CMK (cell line): ENCODE measurements around the gene RNF10.
"Not testable (repeated sequence)": the region's sequence is repeated elsewhere in the genome, so short reads cannot be mapped to it uniquely, and the experiment has no call there.

Source experiments
- DNase-seq: peaks from one replicate; pipeline ENCODE4 v3.0.0-alpha.2; 2010; ENCODE audit warnings: low read depth

RNF10 gene

DNA sequence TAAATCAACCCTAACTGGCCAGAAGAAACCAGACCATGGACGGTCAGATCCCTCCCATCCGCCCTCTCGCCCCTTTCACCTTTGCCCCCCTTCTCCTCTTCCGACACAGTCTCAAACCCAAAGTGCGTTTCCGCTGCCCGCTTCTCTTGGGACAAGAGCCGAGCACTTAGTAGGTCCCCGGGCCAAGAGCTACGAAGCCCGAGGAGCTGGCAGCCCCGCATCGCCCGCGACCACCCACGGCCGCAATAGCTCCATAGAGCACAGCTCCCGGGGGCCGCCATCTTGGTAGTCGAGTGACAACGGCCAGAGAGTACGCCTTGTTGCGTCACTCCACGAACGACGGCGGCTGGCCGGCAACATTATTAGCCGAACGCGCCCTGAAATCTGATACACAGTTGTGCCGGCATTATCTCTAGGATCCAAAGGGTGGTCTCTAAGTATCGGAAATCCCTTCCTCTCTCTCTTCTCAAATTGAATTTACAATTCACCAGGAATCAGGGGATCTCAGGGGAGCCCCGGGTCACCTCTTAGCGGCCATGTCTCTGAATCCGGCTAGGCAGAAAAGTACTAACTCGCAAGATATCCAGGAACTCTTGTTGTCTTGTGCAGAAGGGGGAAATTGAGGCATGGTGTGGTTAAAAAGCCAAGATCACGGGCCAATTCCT lies 5.2 kb upstream of the RNF10 start, which contains the start of gene COQ5:
TSS of gene COQ5 (minus strand) at position 298 of the 665 bp plus-strand sequence. CDS start at position 281, 17 bp downstream.
- peak; percentile 45 for DNase-seq

DNA sequence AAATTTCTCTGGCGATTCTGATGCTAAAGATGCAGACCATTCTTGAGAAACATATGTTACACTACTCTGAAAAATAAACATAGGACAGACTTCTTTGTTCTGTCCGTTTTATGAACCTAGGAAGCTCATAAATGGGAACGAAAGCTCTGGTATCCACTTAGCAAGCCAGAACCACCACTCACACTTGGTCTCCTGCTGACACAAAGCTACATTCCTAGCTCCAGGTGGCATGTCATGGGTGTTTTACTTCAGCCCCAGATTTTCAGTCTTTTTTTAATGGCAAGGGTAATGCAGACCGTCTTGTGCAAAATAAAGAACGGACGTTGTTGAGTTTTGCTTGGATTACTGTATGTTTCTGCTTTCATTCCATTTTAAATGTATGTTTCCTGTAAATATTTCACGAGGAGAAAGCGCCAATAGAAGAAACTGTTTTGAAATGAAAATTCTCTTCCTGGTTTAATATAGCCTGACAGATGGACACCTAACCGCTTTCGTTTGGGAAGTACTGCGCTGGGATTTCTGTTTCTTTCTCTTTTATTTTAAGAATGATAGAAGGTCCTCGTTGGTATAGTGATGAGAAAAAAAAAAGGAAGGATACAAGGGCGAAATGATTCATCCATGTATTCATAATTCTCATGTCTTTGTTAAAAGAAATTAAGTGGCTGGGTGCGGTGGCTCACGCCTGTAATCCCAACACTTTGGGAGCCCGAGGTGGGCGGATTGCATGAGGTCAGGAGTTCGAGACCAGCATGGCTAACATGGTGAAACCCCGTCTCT lies 4.3 kb upstream of the RNF10 start:
- DNase-seq = no peak

DNA sequence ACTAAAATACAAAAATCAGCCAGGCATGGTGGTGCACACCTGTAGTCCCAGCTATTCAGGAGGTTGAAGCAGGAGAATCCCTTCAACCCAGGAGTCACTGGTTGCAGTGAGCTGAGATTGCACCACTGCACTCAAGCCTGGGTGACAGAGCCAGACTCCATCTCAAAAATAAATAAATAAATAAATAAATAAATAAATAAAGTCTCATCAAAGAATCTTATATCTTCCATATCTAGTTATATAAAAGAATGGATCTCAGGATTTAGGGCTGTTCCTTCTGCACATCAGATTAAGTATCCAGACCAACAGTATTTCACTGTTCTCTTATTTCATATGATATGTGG lies 3.8 kb upstream of the RNF10 start:
- not testable (repeated sequence) for DNase-seq

DNA sequence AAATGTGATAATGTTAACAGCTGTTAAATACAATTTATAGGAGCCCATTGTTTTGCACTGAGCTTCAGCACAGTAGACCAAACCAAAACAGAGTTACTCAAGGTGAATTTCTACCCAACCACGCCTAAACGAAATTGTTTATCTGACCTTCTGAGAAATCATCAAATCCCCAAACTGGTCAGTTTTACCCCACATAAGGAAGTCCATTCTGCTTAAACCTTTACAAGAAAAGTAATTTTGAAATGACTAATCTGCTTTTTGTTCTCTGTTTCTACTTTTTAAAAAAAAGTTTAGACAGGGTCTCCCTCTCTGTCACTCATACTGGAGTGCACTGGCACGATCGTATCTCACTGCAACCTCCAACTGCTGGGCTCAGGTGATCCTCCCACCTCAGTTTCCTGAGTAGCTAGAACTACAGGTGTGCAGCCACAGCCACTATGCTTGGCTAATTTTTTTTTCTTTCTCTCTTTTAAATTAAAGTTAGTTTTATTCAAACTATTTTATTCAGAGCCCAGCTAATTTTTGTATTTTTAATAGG lies 1.4 kb upstream of the RNF10 start:
- DNase-seq = no peak

DNA sequence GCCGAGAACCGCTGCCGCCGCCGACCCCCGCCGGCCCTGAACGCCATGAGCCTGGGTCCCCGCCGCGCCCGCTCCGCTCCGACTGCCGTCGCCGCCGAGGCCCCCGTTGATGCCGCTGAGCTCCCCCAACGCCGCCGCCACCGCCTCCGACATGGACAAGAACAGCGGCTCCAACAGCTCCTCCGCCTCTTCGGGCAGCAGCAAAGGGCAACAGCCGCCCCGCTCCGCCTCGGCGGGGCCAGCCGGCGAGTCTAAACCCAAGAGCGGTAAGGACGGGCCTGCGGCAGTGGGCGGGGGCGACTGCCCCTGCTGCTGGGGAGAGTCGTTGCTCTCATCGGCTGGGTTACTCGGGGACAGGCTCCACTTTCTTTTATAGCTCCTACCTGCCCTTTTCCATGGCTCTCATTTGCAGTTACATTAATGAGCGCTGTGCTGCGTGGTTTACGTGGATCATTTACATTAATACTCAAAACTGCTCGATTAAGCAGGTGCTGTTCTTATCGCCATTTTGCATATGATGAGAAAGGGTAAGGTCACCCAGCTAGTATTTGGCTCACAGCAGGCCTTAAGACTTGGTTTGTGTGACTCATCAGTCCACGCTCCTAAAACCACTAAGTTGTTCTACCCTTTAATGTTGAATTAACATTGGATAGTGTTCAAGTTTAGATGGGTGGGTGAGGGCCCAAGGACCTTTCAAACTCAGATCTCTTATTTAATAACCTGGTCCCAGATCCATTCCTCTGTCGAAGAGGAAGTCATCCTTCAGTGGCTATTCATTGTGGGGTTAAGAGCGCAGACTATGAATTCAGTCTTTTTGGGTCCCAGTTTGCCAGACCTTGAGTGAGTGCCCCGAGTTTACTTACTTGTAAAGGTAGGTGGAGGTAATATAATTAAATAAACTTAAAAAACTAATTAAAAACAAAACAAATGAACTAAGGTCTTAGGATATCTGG lies 823 bp downstream of the RNF10 start:
- peak; percentile 18 for DNase-seq

DNA sequence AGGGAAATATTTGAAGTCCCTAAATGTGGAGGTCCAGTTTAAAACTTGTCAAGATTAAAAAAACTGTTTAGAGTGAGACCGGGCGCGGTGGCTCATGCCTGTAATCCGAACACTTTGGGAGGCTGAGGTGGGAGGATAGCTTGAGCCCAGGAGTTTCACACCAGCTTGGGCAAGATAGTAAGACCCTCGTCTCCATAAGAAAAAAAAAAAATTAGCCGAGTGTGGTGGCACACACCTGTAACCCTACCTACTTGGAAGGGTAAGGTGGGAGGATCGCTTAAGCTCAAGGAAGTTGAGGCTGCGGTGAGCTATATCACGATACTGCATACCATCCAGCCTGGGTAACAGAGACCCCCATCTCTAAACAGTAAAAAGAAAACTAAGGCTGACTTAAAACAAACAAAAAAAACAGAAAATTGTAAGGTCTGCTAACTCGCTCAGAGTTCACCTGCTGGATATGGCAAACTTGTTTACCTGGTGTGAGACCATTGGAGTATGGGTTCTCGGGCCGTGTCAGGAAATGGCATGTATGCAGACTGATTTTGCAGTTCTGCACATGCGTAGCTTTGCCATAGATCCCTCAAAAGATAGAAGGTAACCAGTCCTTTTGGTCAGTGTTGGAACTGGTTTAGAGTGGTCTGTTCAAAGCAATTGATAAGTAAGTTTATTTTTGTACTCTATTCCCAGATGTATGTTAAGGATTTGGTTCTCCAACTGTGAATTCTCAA lies 2.1 kb downstream of the RNF10 start:
- DNase-seq = no peak

DNA sequence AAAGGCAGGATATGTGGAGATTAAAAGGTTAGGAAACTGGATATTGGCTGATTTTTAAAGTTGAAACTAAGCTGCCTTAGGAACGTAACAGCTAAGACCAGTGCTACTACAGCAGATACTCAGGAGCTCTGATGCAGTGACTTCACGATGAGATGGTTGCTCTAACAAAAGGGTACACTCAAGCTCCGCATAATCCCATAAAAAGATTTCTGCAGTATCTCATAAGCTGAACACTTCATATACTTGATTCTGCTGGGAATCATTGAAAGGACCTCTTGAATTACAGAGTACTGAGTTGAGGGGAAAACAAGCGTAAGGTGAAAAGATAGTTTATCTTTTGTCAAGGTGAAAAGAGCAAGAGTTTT lies 3.7 kb downstream of the RNF10 start:
- DNase-seq = no peak

DNA sequence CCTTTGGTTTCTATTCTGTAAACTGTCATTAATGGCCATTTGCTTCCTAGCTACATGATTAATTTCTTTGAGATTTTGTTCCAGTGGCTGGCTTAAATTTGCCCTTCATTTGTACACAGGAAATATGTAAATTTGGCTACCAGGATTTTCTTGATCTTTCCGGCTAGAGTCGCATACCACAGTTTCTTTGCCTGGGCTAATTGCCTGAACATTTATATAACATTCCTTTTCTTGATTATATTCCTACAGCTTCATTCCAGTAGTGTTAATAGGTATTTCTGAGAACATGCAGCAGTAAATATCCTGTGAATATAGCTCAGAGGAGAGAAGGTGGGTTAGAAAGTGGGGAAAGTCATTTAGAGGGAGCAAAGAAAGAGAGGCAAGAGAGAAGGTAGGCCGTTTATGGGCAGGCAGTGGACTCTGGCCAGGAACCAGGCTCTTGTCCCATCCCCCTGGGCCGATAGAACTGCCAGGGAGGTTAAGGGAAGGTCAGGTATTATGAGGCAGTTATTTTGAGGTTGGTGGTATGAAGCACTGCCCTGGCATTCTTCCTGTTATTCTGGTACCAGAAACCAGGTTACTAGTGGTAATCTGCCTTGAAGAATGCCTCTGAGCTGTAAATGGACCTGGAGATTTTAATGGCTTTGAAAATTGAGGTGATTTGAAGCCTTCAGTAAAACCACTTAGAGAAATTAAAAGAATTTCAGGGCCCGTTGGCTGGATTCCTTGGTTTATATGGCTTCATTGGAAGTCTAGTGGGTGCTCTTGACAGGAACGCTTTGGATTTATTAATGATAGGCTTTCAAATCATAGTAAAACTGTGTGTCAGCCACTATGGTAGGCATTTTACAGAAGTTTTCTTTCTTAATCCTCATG lies 4.4 kb downstream of the RNF10 start:
- DNase-seq = no peak

DNA sequence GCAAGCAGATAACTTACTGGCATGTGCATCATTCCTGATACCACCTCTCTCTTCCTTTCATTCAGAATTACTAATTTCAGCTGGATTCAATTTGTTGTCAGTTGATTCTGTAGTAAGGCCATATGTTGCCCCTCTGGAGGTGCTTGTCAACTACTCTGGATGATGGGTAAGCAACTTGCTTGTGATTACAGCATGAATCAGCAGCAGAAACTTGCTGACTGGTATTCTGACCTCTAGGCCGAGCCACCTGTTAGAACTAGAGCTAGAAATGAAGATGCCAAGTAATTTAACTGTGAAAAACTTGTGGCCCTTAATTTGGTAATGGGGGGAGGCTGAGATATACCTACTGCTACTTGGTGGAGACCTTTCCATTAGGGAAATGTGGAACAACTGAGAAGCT lies 5.1 kb downstream of the RNF10 start:
- DNase-seq = no peak

DNA sequence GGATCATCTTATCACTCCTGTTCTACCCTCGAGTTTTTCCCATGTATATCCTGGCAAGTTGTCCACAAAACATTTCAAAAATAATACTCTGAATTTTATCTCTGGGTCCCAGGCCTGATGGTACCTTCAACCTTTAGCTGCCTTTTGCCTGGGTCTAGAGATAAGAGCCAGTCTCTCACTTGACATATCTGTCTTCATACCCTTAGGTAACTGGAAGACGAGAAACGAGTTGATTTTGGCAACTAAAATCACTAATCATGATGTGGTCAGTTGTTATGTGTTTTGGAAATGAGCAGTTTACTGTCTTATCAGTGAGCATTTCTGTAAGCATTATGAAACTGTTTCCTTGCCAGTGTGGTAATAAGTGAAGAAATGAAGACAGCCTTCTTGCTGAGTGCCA lies 6.3 kb downstream of the RNF10 start:
- peak; percentile 80 for DNase-seq

DNA sequence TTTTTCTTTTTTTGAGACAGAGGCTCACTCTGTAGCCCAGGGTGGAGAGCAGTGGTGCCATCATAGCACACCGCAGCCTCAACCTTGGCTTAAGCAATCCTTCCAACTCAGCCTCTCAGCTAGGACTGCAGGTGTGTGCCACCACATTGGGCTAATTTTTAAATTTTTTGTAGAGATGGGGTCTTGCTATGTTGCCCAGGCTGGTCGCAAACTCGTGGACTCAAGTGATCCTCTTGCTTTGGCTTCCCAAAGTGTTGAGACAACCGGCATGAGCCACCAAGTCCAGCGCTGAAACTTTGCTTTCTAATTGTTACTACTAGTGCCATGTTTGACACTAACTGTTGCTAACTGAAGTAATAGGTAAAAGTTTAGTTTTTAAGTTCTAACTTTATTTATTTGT lies 8.0 kb downstream of the RNF10 start:
- no peak for DNase-seq

DNA sequence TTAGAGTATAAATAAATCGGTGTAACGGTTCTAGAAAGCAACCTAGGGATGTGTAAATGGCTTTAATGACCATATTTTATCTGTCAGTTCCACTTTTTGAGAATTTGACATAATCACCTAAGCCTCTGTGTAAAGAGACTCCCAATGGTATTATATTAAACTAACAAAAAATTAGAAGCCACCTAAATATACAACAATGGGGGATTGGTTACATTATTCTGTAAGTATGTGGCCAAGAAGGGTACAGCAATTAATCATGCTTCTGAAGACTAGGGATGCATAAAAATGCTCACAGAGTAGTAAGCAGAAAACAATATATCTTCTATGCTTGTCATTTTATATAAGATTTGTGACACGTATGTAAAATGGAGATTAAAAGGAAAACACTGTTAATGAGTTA lies 10.5 kb downstream of the RNF10 start:
- DNase-seq = no peak

DNA sequence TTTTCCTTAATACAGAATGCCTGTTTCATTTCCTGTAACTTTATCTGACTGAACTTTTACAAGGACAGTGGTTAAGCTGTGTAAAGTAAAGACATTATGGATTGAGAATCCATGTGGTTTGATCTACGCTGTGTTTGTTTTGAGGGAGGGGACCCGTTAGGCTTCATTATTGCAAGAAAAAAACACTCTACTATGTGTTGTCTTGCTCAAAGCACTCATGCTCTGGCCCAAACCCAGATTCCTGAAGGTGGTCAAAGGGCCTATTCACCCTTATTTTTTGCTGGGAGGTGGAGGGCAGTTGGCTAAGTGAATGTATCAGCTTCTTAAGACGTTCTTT lies 11.9 kb downstream of the RNF10 start:
- no peak for DNase-seq

DNA sequence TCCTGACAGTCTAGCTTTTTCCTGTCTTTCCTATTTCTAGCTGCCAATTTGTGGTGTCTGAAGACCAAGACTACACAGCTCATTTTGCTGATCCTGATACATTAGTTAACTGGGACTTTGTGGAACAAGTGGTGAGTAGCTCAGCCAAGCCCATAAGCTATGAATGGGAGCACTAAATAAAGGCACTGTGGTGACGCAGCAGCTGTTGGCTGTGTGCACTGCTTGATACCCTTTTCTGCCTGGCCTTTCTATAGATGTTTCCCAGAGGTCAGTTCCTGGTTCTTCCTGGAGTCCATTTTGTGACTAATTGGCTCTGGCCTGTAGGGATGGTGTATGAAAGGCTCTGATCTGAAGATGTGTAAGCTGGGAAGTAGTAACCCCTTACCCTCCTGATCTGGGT lies 20.5 kb downstream of the RNF10 start:
- no peak for DNase-seq

DNA sequence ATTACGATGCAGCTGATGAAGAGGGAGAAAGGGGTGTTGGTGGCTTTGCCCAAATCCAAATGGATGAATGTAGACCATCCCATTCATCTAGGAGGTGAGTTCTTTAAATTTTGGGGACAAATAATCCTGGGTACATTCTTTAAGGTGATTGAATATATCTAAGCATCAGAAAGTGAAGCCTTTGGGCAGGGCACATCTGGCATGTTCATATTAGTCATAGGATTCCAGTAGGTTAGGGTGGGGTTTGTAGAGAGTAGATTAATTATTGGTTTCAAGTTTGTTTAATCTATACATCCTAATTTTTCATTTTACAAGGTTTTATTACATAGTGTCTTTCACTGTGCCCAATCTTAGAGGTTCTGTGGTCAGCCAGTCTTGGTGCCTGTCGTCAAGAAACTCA lies 23.4 kb downstream of the RNF10 start:
- DNase-seq = no peak

DNA sequence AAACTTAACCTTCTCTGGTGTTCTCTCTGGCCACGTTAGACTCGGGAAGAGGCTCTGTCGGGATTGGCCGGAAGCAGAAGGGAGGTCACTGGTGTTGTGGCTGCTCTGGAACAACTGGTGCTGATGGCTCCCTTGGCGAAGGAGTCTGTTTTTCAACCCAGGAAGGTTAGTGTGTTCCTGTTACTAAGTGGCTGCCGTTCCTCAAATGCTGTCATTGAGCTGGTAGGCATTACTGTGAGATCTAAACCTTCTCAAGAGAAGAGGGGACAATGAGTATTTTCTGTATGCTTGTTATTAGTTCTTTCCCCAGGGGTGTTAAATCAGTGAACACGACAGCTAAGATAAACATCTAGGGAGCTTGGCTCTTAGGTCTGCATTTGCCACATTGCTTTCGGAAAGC lies 28.8 kb downstream of the RNF10 start:
- DNase-seq = no peak

DNA sequence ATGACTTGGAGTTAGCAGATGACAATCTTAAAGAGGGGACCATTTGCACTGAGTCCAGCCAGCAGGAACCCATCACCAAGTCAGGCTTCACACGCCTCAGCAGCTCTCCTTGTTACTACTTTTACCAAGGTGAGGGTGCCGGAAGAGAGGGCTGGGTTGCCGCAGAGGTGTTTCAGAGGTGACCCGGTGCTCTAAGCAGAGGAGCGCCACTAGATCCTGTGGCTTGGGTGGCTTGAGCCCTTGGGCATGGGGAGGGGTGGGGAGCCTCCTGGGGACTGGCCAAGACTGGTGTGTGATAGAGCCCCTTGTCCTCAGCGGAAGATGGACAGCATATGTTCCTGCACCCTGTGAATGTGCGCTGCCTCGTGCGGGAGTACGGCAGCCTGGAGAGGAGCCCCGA lies 29.3 kb downstream of the RNF10 start:
- DNase-seq = no peak

DNA sequence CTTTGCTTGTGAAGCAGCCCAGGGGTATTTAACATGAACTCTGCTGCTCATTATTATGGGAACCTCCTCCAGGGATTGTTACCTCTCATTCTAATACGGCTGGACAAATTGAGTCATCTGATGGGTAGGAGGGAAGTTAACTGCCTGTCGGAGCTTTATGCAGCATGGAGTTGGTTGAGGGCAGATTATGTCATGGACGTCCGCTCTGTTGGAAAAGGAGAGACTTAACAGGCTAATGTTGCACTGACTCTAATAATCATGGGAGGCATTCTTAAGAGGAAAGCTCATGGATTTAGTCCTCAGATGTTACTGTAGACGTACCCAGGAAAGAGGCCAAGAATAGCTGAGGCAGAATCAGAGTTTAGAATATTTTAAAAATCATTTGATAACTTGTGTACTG lies 37.1 kb downstream of the RNF10 start:
- no peak for DNase-seq

DNA sequence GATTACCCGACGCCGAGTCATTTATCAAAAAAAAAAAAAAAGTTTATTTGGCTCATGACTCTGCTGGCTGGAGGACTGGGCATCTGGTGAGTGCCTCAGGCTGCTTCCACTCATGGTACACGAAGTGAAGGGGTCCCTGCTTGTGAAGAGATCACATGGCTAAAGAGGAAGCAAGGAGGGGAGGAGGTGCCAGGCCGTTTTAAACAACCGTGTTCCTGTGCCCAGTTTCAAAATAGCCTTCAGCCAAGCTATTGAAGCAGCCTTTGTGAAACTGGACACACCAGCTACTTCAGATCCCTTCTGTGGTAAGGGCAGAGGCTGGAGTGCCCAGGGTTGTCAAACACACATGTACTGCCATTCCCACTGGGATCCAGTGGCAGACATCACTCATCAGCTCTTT lies 39.4 kb downstream of the RNF10 start:
- DNase-seq = no peak

DNA sequence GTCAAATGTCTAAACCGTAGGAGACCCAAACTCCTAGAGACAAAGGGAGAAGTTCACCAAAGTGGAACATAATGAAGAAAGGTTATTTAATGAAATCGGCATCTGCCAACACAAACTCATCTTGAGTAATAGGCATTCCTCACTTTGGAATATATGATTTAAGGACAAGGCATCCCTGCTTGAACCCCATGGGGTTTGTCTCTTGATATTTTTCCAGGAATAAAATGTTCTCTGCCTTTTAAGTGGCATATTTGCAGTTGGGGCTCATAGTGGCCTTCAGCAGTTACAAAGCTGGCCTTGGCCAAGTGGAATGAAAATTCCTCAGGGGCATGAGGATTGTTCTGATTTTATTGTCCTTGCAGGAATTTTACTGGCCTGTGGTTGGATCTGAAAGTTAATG lies 40.0 kb downstream of the RNF10 start:
- no peak for DNase-seq

DNA sequence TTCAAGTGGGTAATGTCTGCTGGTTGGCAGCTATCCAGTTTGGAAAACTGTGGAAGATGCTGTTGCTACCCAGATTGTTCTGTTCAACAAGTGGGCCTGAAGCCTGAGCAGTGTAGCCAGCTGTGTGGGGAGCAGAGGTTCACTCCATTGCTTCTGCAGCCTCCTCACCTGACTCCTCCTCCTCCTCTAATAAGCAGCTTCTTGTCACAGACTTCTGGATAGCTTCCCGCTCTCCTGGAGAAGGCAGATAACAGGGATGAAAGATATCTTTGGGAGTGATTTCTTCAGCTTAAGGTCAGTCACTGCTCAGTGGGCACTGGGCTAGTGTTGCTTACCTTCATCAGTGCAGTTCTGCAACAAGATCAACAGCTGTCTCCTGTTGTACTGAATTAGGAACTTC lies 45.0 kb downstream of the RNF10 start:
- no peak for DNase-seq
